GM20000 (cell line): Measurements from ENCODE around the gene INKA2.
A peak's percentile ranks its signal among the peaks of the same experiment; 100 is the strongest.
"Not testable (repeated sequence)": the region's sequence is repeated elsewhere in the genome, so short reads cannot be mapped to it uniquely, and the experiment has no call there.

Experiments
- DNase-seq: peaks from one replicate; pipeline ENCODE4 v3.0.0; 2012; ENCODE audit warnings: low spot score
- TF ChIP-seq, protein P1 (sequence below): IDR thresholded peaks from 2 replicates; pipeline ENCODE4 v1.5.1; 2012; ENCODE audit warnings: mild to moderate bottlenecking, control low read depth; ENCODE audit errors: extremely low read depth, missing control alignments

The INKA2 gene

DNA sequence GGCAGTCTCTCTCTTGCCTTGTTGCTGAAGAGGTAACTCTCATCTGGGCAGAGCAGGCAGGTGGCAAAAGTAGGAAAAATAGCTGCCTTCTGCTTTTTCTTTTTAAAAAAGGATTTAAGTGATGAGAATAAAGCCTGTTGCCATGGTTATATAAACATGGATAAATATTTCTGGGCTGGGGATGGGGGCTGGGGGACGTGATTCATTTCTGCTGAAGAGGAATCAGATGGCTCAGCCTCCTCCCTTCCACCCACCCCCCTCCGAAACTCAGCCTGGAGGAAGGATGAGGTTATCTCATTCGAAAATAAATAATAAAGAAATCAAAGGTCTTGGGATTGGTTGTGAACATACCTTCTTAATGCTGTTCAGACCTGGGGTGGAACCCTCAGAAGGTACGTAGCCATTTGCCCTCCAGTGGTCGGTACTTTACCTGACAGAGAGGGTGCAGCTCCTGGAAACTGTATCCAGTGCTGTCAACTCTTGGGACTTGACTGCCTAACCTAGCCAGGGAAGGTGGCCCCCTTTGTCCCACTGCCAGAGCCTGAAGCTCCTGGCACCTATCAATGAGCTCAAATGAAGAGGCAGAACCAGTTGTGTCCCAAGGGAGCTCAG is 3.8 kb upstream of the INKA2 start:
- TF ChIP-seq, protein P1, sequence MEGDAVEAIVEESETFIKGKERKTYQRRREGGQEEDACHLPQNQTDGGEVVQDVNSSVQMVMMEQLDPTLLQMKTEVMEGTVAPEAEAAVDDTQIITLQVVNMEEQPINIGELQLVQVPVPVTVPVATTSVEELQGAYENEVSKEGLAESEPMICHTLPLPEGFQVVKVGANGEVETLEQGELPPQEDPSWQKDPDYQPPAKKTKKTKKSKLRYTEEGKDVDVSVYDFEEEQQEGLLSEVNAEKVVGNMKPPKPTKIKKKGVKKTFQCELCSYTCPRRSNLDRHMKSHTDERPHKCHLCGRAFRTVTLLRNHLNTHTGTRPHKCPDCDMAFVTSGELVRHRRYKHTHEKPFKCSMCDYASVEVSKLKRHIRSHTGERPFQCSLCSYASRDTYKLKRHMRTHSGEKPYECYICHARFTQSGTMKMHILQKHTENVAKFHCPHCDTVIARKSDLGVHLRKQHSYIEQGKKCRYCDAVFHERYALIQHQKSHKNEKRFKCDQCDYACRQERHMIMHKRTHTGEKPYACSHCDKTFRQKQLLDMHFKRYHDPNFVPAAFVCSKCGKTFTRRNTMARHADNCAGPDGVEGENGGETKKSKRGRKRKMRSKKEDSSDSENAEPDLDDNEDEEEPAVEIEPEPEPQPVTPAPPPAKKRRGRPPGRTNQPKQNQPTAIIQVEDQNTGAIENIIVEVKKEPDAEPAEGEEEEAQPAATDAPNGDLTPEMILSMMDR = no peak

DNA sequence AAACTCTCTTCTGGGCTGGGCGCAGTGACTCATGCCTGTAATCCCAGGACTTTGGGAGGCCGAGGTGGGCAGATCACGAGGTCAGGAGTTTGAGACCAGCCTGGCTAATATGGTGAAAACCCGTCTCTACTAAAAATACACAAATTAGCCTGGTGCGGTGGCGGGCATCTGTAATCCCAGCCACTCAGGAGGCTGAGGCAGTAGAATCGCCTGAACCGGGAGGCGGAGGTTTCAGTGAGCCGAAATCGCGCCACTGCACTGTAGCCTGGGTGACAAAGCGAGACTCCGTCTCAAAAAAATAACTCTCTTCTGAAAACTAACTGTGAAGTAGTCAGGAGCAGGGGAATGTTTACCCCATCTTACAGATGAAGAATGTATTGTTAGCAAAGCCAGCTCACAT is 3.1 kb upstream of the INKA2 start:
- DNase-seq = not testable (repeated sequence)

More for the DNA sequence above, 3.8 kb upstream of the INKA2 start:
- no peak for DNase-seq

- TF ChIP-seq, protein P1 = no peak
- peak; percentile 46 for DNase-seq
These were observed 950 bp upstream of the INKA2 start for GRCh38 chr1:111739925-111740765.

- TF ChIP-seq, protein P1 = no peak
- DNase-seq = peak; percentile 75
These were observed 580 bp downstream of the INKA2 start for GRCh38 chr1:111738436-111739193.

DNA sequence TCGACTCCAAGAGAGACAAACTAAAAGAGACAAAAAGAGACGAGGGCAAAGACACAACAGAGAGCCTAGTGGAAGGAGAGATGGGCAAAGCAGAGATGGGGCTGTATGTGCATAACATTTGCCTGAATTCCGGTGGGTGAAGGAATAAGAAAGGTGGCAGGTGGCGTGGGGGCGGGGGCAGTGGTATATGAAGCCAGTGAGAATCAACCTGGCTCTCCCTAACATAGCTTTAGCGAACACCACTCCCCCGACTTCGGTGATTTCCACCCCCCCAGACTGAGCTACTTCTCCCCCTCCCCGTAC is 1.1 kb downstream of the INKA2 start:
- TF ChIP-seq, protein P1 = no peak
- DNase-seq = no peak

GRCh38 chr1:111737216-111738132 is 1.7 kb downstream of the INKA2 start:
- no peak for DNase-seq
- TF ChIP-seq, protein P1 = no peak

DNA sequence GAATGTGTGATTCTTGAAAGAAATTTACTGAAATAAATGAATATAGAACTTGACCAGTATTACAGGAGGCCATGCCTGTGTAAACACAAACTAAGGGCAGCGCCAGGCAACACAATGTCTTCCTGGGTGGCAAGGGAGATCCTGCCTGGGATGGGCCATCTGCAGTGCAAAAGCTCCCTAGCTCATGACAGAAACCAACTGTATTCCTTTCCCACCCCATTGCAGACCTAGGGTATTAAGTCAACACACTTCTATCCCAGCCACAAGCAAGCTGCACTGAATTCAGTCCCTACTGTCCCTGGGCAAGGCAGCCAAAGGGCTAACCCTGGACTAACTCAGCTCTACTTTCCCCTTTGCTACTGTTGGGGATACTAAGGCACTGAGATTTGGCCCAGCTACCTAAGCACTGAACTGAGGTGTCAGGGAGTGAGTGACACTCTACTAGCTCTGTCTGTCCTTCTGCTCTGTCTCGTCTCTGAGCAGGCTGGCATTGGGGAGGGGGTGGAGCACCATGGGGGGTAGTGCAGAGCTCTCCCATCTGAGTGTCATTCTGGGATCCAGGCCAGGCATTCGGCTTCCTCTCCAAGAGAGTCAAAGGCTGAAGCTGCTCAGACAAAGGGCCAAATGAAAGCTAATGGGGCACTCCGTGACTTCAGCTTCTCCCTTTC is 2.5 kb downstream of the INKA2 start:
- DNase-seq = no peak
- TF ChIP-seq, protein P1 = no peak
